Embryonic facial prominence (tissue), 1 donor: ENCODE data around the gene TPPP2.

Source experiments
- DNase-seq: peaks from one replicate; pipeline ENCODE4 v3.0.0-alpha.2; 2016; ENCODE audit errors: extremely low spot score

Gene TPPP2

DNA sequence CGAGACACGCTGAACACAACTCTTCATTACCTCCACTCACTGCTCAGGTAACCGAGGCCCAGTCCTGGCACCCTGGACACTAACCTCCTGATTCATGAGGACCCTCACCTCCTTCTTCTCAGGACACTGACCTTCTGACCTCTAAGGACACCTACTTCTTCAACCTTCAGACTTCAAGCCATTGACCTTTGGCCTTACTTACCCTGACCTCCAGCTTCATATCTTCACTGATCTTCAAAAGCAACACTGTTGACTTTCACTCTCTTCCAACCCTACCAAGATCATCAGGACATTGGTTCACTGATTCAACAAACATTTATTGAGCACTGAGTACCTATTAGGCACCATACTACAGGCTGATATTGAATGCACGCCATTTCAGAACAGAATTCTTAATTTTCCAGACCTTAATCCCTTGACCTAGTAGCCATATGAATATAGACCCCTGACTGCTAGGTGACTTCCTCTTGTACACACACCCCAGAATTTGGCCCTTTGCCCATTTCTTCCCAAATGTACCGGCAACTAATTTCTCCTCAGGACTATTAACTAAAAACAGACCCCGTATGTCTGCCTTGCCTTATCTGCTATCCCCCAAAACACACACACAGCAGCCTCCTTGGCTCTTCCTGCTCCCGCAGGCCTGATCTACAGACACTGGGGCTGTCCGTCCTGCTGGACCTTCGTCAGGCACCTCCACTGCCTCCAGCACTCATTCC lies 45.9 kb downstream of the TPPP2 start:
- no peak for DNase-seq

DNA sequence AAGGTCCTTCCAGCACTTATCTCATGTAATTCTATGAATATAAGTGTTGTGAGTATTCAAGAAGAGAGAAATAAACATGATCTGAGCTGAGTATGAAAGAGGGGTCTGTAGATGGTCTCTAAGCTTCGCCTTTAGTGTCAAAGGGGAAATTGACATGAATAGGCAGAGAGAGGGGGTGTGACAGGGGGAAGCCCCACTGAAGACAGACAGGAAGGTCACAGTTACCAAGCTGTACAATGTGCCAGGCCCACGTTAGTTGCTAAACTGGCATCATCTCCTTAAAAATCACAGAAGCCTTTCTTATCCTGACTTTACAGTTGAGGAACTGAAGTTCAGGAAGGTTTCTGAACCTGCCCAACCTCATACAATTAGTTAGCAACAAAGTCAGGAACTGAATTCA lies 47.7 kb downstream of the TPPP2 start:
- DNase-seq, result no peak

DNA sequence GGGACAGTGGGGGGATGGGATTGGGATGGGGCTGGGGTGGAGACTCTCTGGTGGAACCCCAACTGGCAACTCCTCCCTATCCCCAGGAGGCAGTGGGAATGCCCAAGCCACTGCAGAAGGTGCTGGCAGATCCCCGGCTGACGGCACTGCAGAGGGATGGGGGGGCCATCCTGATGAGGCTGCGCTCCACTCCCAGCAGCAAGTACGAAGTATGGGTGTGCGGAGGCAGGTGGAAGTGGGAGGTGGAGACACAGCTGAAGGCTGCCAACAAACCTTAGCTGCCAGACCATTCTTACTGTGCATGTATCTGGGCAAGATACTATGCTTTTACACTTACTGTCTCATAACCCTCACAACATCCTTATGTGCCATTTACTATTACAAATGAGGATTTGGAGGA lies 48.3 kb downstream of the TPPP2 start:
- DNase-seq, result no peak

DNA sequence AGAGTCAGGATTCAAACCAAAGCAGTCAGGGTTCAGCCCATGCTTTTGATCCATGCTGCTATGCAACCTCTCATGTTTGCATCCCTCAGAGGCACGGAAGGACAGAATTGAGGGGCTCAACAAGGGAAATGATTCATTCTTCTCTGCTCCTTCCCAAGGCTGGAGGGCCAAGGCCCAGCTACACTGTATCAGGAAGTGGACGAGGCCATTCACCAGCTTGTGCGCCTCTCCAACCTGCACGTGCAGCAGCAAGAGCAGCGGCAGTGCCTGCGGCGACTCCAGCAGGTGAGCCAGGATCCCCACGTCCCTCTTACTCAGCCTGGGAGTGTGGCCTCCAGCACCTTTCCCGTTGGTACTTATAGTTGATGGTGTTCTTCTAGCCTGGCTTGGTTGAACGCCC lies 48.7 kb downstream of the TPPP2 start:
- DNase-seq, result no peak

DNA sequence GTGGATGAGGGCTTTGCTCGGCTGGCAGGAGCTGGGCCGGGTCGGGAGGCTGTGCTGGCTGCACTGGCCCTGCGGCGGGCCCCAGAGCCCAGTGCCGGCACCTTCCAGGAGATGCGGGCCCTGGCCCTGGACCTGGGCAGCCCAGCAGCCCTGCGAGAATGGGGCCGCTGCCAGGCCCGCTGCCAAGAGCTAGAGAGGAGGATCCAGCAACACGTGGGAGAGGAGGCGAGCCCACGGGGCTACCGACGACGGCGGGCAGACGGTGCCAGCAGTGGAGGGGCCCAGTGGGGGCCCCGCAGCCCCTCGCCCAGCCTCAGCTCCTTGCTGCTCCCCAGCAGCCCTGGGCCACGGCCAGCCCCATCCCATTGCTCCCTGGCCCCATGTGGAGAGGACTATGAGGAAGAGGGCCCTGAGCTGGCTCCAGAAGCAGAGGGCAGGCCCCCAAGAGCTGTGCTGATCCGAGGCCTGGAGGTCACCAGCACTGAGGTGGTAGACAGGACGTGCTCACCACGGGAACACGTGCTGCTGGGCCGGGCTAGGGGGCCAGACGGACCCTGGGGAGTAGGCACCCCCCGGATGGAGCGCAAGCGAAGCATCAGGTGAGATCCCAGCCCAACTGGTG lies 51.6 kb downstream of the TPPP2 start:
- DNase-seq, result no peak
